ENCODE measurements around the gene ULBP2.
A peak's percentile ranks its signal among the peaks of the same experiment; 100 is the strongest.
"Not testable (repeated sequence)": the region's sequence is repeated elsewhere in the genome, so short reads cannot be mapped to it uniquely, and the experiment has no call there.

The ULBP2 gene, protein sequence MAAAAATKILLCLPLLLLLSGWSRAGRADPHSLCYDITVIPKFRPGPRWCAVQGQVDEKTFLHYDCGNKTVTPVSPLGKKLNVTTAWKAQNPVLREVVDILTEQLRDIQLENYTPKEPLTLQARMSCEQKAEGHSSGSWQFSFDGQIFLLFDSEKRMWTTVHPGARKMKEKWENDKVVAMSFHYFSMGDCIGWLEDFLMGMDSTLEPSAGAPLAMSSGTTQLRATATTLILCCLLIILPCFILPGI

DNA sequence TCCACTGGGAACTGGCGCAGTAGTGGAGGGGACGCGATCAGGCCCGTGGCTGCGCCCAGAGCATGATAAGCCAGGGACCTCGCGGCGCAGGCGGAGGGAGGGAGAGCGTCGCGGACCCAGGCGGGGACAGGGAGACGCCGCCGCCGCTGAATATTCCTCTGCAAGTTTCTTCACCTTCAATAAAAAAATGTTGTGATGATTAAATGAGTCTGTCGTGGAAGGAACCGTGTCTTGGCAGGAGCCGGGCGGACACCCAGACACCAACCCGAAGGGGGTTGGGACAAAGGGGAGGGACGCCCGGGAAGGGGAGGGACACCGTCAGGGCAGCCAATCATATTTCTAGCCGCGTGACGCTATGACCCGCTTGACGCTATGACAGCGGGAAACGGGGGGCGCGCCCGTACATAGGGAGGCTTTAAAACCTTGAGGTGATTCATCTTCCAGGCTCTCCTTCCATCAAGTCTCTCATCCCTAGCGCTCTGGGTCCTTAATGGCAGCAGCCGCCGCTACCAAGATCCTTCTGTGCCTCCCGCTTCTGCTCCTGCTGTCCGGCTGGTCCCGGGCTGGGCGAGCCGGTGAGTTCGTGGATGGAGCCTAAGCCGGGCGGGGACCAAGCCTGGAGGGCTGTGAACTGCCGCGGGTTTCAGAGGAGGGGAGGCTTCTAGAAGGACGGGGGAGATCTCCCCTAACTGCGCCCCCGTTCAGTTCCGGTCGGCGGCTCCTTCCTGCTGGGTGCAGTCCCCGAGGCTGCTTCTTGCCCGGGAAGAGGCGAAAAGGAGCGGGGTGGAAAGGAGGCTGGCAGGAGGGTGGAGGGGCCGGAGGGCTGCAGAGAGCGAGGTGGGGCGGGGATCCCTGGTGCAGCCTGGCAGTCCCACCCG, at the start of gene ULBP2:
ULBP2 (plus strand) TSS at position 432 of the 878 bp plus-strand sequence; CDS start at position 491, 59 bp downstream.
- peak; percentile 77 for DNase-seq (ENCODE audit: low spot score)

DNA sequence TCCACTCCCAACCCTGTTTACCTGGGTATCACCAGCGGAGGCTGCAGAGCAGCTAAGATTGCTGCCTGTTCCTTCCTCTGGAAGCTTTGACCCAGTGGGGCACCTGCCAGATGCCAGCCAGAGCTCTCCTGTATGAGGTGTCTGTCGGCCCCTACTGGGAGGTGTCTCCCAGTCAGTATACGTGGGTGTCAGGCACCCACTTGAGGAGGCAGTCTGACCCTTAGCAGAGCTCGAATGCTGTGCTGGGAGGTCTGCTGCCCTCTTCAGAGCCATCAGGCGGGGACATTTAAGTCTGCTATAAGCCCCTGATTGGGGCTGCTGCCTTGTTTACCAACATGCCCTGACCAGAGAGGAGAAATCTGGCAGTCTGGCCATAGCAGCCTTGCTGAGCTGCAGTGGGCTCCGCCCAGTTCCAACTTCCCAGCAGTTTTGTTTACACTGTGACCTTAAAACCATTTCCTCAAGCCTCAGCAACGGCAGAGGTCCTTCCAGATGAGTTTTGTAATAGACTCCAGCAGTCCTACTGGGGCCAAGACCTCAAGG, 46.7 kb upstream of the ULBP2 start:
- DNase-seq (ENCODE audit: low spot score), result no peak

DNA sequence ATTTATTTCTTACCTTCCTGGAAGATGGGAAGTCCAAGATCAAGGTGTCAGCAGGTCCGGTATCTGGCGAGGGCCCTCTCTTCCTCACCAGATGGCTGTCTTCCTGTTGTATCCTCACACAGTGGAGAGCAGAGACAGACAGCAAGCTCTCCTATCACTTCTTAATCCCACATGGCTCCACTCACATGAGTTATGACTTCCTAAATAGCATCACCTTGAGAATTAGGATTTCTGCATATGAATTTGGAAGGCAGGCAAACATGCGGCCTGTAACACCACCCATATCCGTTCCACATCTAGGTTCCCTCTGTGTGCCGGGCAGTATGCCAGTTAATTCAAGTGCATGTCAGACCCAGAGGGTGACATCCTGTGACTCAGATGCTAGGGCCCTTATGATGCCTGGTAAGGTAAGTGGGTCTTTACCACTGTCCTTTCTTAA, 46.0 kb upstream of the ULBP2 start:
- DNase-seq (ENCODE audit: low spot score), result peak; percentile 2

DNA sequence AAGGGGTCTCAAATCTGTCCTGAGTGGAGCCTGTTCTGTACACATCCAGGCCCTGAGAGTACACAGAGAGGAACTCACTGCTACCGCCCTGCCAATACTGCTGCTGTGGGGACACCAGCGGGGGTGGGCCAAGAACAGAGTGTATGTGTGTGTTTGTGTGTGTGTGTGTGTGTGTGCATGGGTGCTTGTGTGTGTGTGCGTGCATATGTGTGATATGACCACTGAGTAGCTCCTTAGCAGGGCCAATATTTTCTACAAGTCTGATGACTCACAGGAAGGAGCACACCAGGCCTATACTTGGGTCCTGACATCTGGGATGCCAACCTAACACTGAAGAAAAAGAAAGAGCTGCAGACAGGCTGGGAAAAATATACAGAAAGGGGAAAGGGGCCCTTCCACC, 45.3 kb upstream of the ULBP2 start:
- DNase-seq (ENCODE audit: low spot score), result no peak

DNA sequence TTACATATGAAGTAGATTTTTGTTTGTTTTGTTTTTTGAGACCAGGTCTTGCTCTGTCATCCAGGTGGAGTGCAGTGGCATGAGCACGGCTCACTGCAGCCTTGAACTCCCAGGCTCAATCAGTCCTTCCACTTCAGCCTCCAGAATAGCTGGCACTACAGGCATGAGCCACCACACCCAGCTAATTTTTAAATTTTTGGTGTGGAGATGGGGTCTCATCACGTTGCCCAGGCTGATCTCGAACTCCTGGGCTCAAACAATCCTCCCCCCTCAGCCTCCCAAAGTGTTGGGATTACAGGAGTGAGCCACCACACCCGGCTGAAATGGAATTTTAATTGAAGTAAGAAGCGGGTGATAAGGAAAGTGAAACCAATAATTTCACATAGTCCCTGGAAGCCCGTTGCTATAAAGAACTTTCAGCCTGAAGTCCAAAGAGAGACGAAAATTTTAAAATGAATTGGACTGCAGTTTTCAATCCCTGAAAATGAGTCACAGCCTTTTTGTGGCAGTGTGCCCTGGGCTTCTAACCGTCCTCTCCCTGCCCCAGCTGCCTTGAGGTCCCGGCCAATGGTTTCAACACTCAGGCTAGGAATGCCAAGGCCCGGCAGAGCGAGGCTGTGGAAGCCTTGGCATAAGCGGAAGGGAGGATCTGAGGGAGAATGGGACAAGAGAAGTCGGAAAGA, 44.7 kb upstream of the ULBP2 start:
- peak; percentile 21 for DNase-seq (ENCODE audit: low spot score)

DNA sequence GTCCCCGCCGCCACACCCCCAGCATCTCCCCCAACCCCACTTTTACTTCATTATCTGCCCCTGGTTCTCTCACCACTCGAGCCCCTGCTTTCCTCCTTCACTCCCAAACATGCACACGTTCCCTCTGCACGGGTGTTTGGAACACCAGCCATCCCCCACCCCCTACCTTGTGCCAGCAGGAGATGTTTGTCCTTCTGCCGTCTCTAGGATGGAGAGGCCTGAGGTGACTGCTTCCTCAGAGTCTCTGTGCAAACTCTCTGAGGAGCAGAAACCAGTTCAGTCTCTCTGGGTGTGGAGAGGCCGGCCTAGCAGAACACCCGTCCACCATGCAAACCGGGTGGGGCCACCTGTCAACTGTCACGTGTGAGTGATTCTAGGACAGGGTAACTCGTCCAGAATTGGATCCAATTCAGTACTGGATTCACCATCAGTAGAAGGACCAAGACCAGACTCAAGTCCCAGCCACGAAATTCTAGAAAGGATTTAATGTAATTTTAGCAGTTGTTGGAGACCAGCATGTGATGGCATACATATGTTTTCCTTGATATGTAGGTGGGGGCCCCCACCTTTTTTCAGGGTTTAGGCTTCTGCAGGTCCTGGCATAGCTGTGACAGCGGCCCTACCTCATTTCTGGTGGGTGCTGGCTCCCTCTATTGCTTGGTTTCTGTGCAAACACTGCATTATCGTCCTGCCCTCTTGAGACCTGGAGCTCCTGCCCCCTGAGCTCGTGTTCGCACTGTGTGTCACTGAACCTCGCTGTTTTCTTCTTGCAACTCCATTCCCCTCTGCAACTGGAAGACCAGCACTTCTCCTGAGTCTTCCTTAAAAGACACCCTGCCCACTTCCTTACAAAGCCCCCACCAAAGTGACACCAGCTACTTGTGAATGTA, 43.7 kb upstream of the ULBP2 start, which contains the start of gene RAET1E:
RAET1E (minus strand) TSS at position 259 of the 890 bp plus-strand sequence. CDS start 7,212 bp downstream, outside the sequence.
- DNase-seq (ENCODE audit: low spot score), result no peak

DNA sequence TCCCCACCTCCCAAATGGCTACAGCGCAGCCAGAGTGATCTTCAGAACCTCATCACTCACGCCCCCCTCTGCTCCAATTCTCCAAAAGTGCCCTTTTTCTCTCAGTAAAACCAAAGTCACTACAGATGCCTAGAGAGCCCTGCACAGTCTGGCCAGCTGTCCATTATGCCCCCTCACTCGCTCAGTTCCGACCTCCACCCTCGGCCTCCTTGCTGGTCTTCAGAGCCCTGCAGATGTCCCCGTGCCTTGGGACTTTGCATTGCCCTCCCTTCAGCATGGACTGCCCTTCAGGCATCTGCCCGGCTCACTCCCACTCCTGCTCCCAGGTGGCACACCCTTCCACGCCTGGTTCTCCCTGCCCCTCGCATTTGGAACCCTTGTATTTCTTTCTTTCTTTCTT, 42.8 kb upstream of the ULBP2 start:
- DNase-seq (ENCODE audit: low spot score), result no peak

DNA sequence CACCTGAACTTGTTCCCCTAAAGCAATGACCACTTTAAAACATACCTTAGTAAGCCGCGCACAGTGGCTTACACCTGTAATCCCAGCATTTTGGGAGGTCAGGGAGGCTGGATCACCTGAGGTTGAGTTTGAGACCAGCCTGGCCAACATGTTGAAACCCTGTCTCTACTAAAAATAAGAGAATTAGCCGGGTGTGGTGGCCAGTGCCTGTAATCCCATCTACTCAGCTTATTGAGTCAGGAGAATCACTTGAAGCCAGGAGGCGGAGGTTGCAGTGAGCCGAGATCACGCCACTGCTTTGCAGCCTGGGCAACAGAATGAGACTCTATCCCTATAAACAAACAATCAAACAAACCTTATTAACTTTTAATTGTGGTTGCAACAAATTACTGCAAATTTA, 42.3 kb upstream of the ULBP2 start:
- no peak for DNase-seq (ENCODE audit: low spot score)

DNA sequence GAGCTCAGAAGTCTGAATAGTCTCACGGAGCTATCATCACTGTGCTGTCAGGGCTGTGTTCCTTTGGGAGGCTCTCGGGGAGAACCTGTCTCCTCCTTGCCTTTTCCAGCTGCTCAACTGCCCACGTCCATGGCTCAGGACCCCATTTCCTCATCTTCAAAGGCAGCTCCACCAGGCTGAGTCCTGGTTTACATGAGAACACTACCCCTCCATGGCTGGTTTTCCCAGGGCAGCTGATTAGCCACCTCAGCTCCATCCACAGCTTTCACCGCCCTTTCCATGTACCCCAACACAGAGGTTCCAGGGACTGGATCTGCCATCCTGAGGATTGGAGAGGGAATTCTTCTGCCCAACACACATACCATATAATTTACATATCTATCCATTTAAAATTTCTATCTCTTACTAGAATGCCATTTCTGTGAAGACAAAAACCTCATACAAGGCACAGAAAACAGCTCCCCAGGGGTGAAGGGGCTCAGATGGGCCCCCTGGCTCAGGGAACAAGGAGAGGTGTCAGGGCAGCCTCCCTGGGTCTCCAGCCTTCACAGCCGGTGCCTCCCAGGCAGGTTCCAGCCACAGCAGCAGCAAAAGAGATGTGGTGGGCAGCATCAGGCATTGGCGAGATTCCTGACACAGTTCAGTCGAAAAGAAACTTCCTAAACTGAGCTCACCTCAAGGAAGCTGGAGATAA, 41.7 kb upstream of the ULBP2 start:
- DNase-seq (ENCODE audit: low spot score), result no peak

DNA sequence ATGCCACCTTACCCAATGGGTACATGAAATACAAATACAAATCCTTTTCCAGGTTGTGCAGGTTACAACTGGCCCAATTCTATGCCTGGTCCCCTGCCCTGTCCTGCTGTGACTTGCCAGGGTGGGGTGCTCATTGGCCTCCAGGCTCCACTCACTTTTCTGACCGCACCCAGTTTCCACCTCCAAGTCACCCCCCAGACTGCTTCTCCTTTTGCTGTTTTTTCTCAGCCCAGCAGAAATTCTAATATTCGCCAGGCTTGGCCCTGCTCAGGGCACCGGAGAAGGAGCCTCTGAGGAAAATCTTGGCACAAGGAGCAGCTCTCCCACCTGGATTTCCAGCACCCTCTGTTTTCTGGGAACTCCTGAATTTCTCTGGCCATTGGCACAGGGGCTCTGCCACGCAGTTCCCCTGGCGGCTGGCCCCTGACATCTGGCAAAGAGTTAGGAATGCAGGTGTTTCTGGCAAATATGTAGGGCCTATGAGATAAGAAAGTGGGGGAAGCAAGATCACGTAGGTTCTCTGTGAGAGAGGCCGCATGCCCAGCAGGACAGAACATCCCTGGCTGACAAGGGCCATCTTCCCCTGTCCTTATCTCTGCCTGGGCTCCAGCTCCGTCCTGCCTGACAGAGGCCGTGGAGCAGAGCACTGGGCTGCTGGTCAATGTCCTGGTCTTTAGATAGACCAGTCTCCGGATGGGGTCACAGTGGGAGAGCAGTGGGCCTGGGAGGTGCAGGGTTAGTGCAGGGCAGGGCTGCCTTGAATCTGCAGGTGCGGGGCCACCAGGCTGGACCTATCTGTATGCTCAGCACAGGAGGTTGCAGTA, 41.0 kb upstream of the ULBP2 start:
- no peak for DNase-seq (ENCODE audit: low spot score)

DNA sequence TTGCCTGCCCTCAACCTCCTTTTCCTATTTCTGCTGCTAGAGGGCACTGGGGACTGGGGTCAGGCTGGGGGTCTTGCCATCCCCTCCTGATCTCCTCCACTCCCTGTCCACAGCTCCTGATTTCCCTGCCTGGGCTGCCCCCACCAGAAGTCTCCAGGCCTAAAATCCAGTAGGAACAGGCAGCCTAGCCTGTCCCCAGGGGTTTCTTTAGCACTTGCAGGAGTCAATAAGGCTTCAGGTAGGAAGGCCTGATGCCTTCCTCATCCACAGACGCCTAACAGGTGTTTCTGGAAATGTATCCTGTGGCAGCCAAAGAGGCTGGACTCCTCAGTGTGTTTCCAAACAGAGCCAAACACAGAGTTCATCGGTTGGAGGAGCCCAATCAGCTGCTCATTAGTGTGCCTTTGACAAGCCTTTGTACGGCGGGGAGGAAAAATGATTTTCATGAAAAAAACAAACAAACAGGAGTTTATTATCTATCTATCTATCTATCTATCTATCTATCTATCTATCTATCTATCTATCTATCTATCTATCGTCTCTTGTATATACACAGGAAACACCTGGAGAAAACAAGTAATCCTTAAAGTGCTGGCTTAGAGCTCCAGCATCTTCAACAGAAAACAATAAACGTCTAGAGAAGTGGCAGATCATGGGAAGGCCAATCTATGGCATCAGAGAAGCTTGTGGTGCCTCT, 40.2 kb upstream of the ULBP2 start:
- DNase-seq (ENCODE audit: low spot score), result no peak

DNA sequence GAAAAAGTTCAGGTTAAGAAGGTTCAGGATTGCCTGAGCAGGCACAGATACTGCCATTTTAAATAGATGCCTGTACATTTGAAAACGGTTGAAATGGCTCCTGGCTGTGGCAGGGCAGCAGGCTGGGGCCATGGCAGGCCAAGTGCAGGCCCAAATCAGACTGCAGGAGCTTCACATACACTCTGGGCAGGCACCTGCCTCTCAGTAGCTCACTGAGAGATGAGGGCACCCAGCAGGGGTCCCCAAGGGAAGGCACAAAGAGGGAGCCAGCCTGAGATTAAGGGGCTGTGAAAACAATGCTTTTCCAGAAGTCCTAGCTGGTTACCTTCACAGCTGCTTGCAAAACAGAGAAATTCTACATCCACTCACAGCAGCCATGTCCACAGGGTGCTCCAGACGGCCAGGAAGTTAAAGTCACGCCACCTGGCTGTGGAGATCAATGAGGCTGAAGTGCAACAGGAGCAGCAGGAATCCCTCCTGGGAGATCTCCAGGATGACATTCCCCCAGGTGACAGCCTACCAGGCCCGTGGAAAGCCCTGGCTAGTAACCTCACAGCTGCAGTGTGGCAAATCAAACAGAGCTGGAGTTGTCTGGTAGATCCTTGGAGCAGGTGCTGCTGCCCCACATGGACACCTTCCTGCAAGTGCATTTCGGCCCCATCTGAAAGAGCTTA, 37.7 kb upstream of the ULBP2 start:
- DNase-seq (ENCODE audit: low spot score), result no peak

DNA sequence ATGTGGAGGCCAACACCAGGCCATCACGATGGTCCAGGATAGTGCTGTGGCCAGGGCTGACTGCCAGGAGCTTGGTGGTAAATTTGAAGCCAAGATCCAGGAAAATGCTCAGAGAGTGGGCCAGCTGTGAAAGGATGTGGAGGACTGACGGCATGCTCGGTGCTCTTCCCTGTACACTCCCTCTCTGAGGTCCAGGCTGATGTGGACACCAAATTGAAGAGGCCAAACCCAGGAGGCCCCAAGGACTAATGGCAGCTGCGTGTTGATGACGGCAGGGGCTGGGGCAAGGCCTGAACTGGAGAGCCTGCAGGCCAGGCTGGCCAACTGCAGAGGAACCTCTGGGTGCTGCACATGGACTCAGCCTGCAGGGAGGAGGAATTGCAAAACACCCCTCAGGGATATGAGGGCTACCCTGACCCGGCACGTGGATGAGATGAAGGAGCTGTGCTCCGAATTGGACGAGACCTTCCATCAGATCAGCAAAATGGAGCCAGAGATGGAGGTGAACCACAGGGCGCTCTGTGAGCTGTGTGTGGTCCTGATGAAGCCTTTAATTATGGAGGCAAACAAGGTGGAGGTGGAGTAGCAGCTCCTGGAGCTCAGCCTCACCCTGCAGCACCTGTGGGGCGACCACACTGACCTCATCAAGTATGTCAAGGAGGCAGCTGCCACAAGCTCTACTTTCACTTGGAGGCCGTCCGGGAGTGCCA, 37.0 kb upstream of the ULBP2 start:
- DNase-seq (ENCODE audit: low spot score), result no peak

DNA sequence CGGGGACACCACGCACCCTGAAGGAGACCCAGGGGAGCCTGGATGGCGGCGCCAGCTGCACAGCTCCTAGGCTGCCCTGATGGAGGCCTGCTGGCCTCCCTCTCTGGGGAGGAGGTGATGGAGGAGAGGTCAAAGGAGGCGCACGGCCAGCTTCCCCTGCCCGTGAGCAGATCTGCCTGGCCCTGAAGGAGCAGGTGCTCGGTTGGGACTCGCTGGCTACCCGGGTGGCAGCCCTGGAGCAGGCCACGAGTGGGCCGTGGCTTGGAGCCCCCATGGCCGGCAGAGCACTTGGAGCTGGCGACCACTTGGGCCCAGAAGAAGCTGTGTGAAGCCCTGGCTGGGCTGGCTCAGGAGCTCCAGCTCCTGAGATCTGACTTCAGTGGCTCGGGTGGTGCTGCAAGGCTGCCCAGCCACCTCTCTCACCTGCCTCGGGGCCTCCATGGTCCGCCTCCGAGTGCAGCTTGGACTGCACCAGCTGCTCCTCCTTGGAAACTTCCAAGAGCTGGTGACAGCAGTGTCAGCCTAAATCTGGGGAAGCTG, 36.4 kb upstream of the ULBP2 start:
- DNase-seq (ENCODE audit: low spot score), result no peak

DNA sequence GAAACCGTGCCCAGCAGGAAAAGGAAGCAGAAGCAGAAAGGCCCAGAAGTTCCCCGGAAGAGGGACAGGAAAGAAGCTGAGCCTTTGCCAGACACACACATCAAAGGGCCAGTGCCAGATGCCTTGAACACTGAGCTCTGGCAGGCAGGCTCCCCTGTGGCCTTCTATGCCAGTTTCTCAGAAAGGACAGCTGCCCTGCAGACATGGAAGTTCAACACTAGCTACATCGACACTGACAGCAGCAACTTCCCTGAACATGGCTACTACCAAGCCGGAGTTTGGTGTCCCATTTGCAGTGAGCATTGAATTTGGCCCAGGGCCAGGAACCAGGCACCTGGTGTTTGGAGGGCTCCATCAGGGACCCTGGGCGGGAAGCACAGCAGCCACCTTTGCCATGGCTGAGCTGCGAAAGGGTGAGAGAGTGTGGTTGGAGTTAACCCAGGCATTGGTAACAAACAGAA, 35.9 kb upstream of the ULBP2 start:
- DNase-seq (ENCODE audit: low spot score), result no peak

DNA sequence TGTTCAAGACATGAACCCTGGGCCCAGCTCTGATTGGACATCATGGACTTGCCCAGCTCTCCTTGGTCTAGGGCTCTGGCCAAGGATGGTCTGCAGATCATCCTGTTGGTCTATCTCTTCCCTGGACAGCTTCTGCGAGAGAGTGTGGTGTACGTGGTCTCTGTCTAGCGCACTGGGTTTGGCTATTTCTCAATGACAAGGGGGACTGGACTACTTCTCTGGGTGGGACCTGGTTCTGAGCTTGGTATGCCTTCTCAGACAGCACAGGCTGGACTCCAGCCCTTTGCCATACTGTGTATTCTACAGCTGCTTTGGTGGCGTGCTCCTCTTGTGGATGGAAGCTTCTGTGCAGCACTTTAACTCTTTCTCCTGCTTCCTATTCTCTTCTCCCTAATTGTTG, 35.4 kb upstream of the ULBP2 start:
- no peak for DNase-seq (ENCODE audit: low spot score)

DNA sequence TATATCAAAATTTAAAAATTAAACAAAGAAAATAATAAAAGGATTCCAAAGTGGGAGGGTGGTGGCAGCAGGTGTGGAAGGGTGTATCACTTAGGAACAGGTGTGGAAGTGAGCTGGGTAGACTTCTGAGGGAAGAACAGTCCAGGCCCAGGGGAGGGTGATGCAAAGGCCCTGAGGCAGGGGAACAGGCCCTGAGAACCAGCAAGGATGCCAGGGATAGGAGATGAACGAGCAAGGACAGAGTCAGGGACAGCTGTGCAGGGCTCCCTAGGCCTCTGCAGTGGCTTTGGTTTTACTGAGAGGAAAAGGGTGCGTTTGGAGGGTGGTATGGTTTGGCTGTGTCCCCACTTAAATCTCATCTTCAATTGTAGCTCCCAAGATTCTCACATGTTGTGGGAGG, 34.5 kb upstream of the ULBP2 start:
- no peak for DNase-seq (ENCODE audit: low spot score)

DNA sequence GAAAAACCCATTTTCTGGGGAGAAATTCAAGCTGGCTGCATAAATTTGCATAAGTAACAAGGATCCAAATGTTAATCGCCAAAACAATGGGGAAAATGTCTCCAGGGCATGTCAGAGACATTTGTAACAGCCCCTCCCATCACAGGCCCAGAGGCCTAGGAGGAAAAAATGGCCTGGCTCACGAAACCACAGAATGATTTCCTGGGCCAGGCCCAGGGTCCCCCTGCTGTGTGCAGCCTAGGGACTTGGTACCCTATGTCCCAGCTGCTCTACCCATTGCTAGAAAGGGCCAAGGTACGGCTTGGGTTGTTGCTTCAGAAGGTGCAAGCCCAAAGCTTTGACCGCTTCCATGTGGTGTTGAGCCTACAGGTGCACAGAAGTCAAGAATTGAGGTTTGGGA, 33.3 kb upstream of the ULBP2 start:
- not testable (repeated sequence) for DNase-seq (ENCODE audit: low spot score)
